Suprapubic skin (tissue), 4 donors: ENCODE results near the gene JHY. TPM values are rescaled to one million over a fixed set of nuclear protein-coding genes. Genes with fewer than 3 reads are reported as not detected.
A peak's percentile ranks its signal among the peaks of the same experiment; 100 is the strongest.
"Not testable (repeated sequence)": the region's sequence is repeated elsewhere in the genome, so short reads cannot be mapped to it uniquely, and the experiment has no call there.

Experiments
- DNase-seq, 2 donors: peaks; one replicate each; pipeline ENCODE4 v3.0.0-alpha.2; 2019; ENCODE audit warnings: low spot score in 2 of 2
- H3K27ac ChIP-seq: fragments of 200-600 bp; sonication (generic); one replicate; pipeline ENCODE4 v1.5.1; 2019
- H3K27me3 ChIP-seq: fragments of 200-600 bp; sonication (generic); one replicate; pipeline ENCODE4 v1.5.1; 2019
- H3K36me3 ChIP-seq: fragments of 200-600 bp; sonication (generic); one replicate; pipeline ENCODE4 v1.5.1; 2019
- H3K4me1 ChIP-seq: fragments of 200-600 bp; sonication (generic); one replicate; pipeline ENCODE4 v1.5.1; 2019
- H3K4me3 ChIP-seq: fragments of 200-600 bp; sonication (generic); one replicate; pipeline ENCODE4 v1.5.1; 2019; ENCODE audit warnings: mild to moderate bottlenecking
- H3K9me3 ChIP-seq: fragments of 200-600 bp; sonication (generic); one replicate; pipeline ENCODE4 v1.5.1; 2019
- CTCF ChIP-seq, 2 donors: fragments of 200-600 bp in 1 of 2; fragments of 450-650 bp in 1 of 2; sonication (generic) in 1 of 2; IDR thresholded peaks; one replicate each; pipeline ENCODE4 v1.5.1; 2016 to 2019; ENCODE audit warnings: antibody characterized with exemption in 2 of 2, mild to moderate bottlenecking in 1 of 2, moderate library complexity in 1 of 2
- EP300 ChIP-seq: sonication (generic); formaldehyde crosslinking; IDR thresholded peaks from one replicate; pipeline ENCODE4 v1.6.1; 2017; ENCODE audit warnings: antibody characterized with exemption
- POLR2A ChIP-seq, 2 donors: fragments of 450-650 bp; IDR thresholded peaks; one replicate each; pipeline ENCODE4 v1.6.1; 2017; ENCODE audit warnings: antibody characterized with exemption in 2 of 2, mild to moderate bottlenecking in 2 of 2, moderate library complexity in 2 of 2
- POLR2AphosphoS5 ChIP-seq, 3 donors: sonication (generic); formaldehyde crosslinking; IDR thresholded peaks; one replicate each; pipeline ENCODE4 v1.6.1; 2017; ENCODE audit warnings: antibody characterized with exemption in 3 of 3
- WGBS: methylation state at CpG from one replicate; pipeline ENCODE4 v1.1.5; 2018; 5-methylcytosine and 5-hydroxymethylcytosine counted together
- total RNA-seq, 4 donors: library from RNA; depleted of rRNA; stranded (reverse); fragments of >200 nt; gene quantifications; one replicate each; pipeline ENCODE4 v1.1.0, GENCODE V29; 2016

The JHY gene
- total RNA-seq, 4 donors from 2014 or later, result 2.5 to 7.6 (median 3.9) TPM

- Histone ChIP-seq H3K4me1 (no peaks in the 10 kb centered on the region), H3K27me3 (peaks cover 5% of the 10 kb centered on the region), H3K36me3 (no peaks in the 10 kb centered on the region), H3K27ac (no peak overlapping the region), H3K9me3 (no peaks in the 10 kb centered on the region), H3K4me3 (no peak overlapping the region)
- TF ChIP-seq POLR2A (IDR thresholded peaks at IDR 0.05) (no peak), POLR2AphosphoS5 (IDR thresholded peaks at IDR 0.05) (no peak)
- DNase-seq, result no peak
- WGBS, result 93% methylated on average over 1 of the region's 1 CpG
Observed at GRCh38 chr11:122862091-122862490, 20.5 kb upstream of the JHY start.

GRCh38 chr11:122863154-122863553 lies 19.4 kb upstream of the JHY start:
- not testable (repeated sequence) for H3K27ac ChIP-seq, H3K9me3 ChIP-seq, H3K4me3 ChIP-seq, H3K27me3 ChIP-seq, H3K36me3 ChIP-seq, H3K4me1 ChIP-seq, DNase-seq
- 95% methylated on average over 1 of the region's 1 CpG for WGBS

- no peaks in the 10 kb centered on the region for H3K36me3 ChIP-seq
- H3K27me3 ChIP-seq, result peaks cover 5% of the 10 kb centered on the region
- H3K9me3 ChIP-seq, result no peaks in the 10 kb centered on the region
- TF ChIP-seq POLR2AphosphoS5 (IDR thresholded peaks at IDR 0.05) (no peak), CTCF (IDR thresholded peaks at IDR 0.05) (peak; percentile 60 to 65), EP300 (no peak), POLR2A (IDR thresholded peaks at IDR 0.05) (no peak)
- WGBS, result 28% methylated on average over 7 of the region's 7 CpGs
- DNase-seq, result no peak
- H3K27ac ChIP-seq, result no peak overlapping the region
- no peaks in the 10 kb centered on the region for H3K4me1 ChIP-seq
- H3K4me3 ChIP-seq, result no peak overlapping the region
Observed at GRCh38 chr11:122863704-122864326, 18.7 kb upstream of the JHY start.

DNA sequence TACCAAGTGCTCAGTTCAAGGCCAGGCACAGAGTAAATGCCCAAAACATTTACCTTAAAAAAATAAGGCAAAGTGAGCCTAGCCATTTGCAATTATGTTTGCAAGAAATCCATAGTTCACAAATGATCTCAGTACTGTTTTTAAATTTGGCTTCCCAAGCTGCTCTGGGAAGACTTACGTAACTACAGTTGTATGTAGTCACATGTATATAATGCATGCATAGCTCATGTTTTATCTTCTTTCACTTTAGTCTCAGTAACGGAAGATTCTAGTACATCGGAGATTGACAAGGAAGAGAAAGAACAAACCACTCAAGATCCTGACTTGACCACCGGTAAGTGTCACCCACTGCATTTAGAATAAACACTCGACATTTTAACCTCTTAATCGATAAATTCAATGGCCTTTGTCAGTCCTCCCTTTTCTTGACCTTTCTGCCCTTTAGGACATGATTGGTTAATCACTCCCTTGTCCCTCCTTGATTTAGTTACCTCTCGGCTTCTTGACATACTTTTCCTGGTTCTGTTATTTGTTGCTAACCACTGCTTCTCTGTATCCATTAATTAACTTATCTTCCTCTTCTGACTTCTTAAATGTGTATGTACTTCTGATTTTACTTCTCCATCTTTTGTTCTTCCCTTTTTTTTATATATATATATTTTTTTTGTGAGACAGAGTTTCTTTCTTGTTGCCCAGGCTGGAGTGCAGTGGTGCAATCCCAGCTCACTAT lies 18.0 kb upstream of the JHY start:
- no peak for DNase-seq
- no peaks in the 10 kb centered on the region for H3K4me1 ChIP-seq
- no peak for TF ChIP-seq POLR2AphosphoS5 (IDR thresholded peaks at IDR 0.05)
- no peak for TF ChIP-seq POLR2A (IDR thresholded peaks at IDR 0.05)
- TF ChIP-seq CTCF (IDR thresholded peaks at IDR 0.05), result no peak
- no peak for TF ChIP-seq EP300

DNA sequence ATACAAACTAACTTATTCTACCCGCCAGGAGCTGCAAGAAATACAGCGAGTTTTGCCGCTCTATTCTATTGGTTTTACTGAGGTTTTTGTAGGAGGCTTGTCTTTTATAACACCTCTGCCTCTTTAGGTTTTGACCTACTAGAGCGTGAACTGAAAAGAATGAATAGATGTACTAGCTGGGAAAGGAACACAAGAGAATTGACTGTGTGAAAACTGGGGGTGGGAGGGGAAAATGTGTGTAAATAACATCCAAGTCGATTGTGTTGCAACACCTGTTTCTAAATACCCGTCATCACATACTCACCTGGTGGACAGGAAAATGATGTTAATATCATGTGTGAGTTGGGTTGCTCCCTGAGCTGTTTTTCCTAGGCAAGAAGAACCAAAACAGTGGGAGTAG lies 12.9 kb upstream of the JHY start:
- TF ChIP-seq CTCF (IDR thresholded peaks at IDR 0.05) (no peak), EP300 (no peak), POLR2A (IDR thresholded peaks at IDR 0.05) (no peak), POLR2AphosphoS5 (IDR thresholded peaks at IDR 0.05) (no peak)
- no peak overlapping the region for H3K4me3 ChIP-seq
- no peaks in the 10 kb centered on the region for H3K36me3 ChIP-seq
- H3K4me1 ChIP-seq, result no peaks in the 10 kb centered on the region
- no peaks in the 10 kb centered on the region for H3K27me3 ChIP-seq
- WGBS, result 88% methylated on average over 6 of the region's 6 CpGs
- no peaks in the 10 kb centered on the region for H3K9me3 ChIP-seq
- no peak overlapping the region for H3K27ac ChIP-seq
- no peak for DNase-seq

More for the DNA sequence above, 18.0 kb upstream of the JHY start:
- Histone ChIP-seq H3K36me3 (no peaks in the 10 kb centered on the region), H3K27me3 (peaks cover 5% of the 10 kb centered on the region), H3K4me3 (no peak overlapping the region), H3K27ac (no peak overlapping the region), H3K9me3 (no peaks in the 10 kb centered on the region)
- 77% methylated on average over 7 of the region's 7 CpGs for WGBS

GRCh38 chr11:122871302-122871701 lies 11.3 kb upstream of the JHY start:
- 65% methylated on average over 4 of the region's 4 CpGs for WGBS
- DNase-seq, result no peak
- H3K36me3 ChIP-seq, result no peaks in the 10 kb centered on the region
- H3K27ac ChIP-seq, result no peak overlapping the region
- TF ChIP-seq POLR2A (IDR thresholded peaks at IDR 0.05) (no peak), POLR2AphosphoS5 (IDR thresholded peaks at IDR 0.05) (no peak), EP300 (no peak), CTCF (IDR thresholded peaks at IDR 0.05) (no peak)
- no peaks in the 10 kb centered on the region for H3K9me3 ChIP-seq
- H3K27me3 ChIP-seq, result no peaks in the 10 kb centered on the region
- H3K4me3 ChIP-seq, result no peak overlapping the region
- no peaks in the 10 kb centered on the region for H3K4me1 ChIP-seq
